Type B pancreatic cell (in vitro differentiated cells): ENCODE measurements around the gene CCDC134. TPM values are rescaled to one million over a fixed set of nuclear protein-coding genes. Genes with fewer than 3 reads are reported as not detected.

Source experiments
- DNase-seq: peaks from one replicate; pipeline ENCODE4 v3.0.0; 2021; ENCODE audit warnings: mixed read lengths; ENCODE audit not compliant: unreplicated experiment; ENCODE audit errors: extremely low spot score
- H3K27ac Mint-ChIP-seq: 2 replicates; pipeline ENCODE4 v1.8.0; 2021; ENCODE audit warnings: mild to moderate bottlenecking, mixed read lengths
- H3K27me3 Mint-ChIP-seq: 2 replicates; pipeline ENCODE4 v1.8.0; 2021; ENCODE audit warnings: mixed read lengths
- H3K36me3 Mint-ChIP-seq: 2 replicates; pipeline ENCODE4 v1.8.0; 2021; ENCODE audit warnings: mixed read lengths
- H3K4me1 Mint-ChIP-seq: one replicate; pipeline ENCODE4 v1.8.0; 2021; ENCODE audit warnings: mixed read lengths; ENCODE audit not compliant: unreplicated experiment
- H3K4me3 Mint-ChIP-seq: 2 replicates; pipeline ENCODE4 v1.8.0; 2021; ENCODE audit warnings: mild to moderate bottlenecking, mixed read lengths
- H3K9me3 Mint-ChIP-seq: 2 replicates; pipeline ENCODE4 v1.8.0; 2021; ENCODE audit warnings: mixed read lengths
- CTCF ChIP-seq: fragments of 200-600 bp; sonication (generic); conservative IDR thresholded peaks from 2 replicates; pipeline ENCODE4 v1.5.0; 2021; ENCODE audit warnings: antibody characterized with exemption, mild to moderate bottlenecking
- total RNA-seq: library from RNA; stranded (reverse); gene quantifications from 2 replicates; pipeline ENCODE4 v1.2.1, GENCODE V29; 2021; ENCODE audit warnings: low replicate concordance

CCDC134 gene
- total RNA-seq, 1 donor from 2014 or later: 19.6 TPM

GRCh38 chr22:41772645-41773044 lies 27.8 kb upstream of the CCDC134 start:
- Mint-ChIP-seq H3K4me1 (no peaks in the 10 kb centered on the region), H3K9me3 (peaks cover 4% of the 10 kb centered on the region), H3K27me3 (no peaks in the 10 kb centered on the region), H3K36me3 (no peaks in the 10 kb centered on the region), H3K4me3 (no peak overlapping the region), H3K27ac (peak overlapping the region; percentile 29)
- DNase-seq: no peak
- no peak for TF ChIP-seq CTCF

- no peaks in the 10 kb centered on the region for H3K4me1 Mint-ChIP-seq
- peaks cover 3% of the 10 kb centered on the region for H3K27me3 Mint-ChIP-seq
- no peak overlapping the region for H3K4me3 Mint-ChIP-seq
- H3K36me3 Mint-ChIP-seq: no peaks in the 10 kb centered on the region
- peaks cover 4% of the 10 kb centered on the region for H3K9me3 Mint-ChIP-seq
- H3K27ac Mint-ChIP-seq: no peak overlapping the region
- no peak for DNase-seq
- no peak for TF ChIP-seq CTCF
These were observed 25.1 kb upstream of the CCDC134 start for GRCh38 chr22:41775338-41775737.

- peaks cover 6% of the 10 kb centered on the region for H3K27me3 Mint-ChIP-seq
- no peak for TF ChIP-seq CTCF
These were observed 24.5 kb upstream of the CCDC134 start for GRCh38 chr22:41775976-41776375.

GRCh38 chr22:41776381-41776780 lies 24.1 kb upstream of the CCDC134 start:
- peaks cover 4% of the 10 kb centered on the region for H3K9me3 Mint-ChIP-seq
- no peak for TF ChIP-seq CTCF
- peaks cover 8% of the 10 kb centered on the region for H3K27me3 Mint-ChIP-seq
- no peak overlapping the region for H3K4me3 Mint-ChIP-seq
- no peak overlapping the region for H3K27ac Mint-ChIP-seq
- DNase-seq: no peak
- no peaks in the 10 kb centered on the region for H3K36me3 Mint-ChIP-seq
- peaks cover 4% of the 10 kb centered on the region for H3K4me1 Mint-ChIP-seq

More at GRCh38 chr22:41775976-41776375, 24.5 kb upstream of the CCDC134 start:
- DNase-seq: no peak
- no peak overlapping the region for H3K27ac Mint-ChIP-seq
- H3K4me1 Mint-ChIP-seq: peaks cover under 1% of the 10 kb centered on the region
- no peak overlapping the region for H3K4me3 Mint-ChIP-seq
- H3K9me3 Mint-ChIP-seq: peaks cover 4% of the 10 kb centered on the region
- no peaks in the 10 kb centered on the region for H3K36me3 Mint-ChIP-seq

- no peak for TF ChIP-seq CTCF
- no peak overlapping the region for H3K4me3 Mint-ChIP-seq
- H3K27me3 Mint-ChIP-seq: peaks cover 8% of the 10 kb centered on the region
- no peak for DNase-seq
- H3K9me3 Mint-ChIP-seq: peaks cover under 1% of the 10 kb centered on the region
- H3K27ac Mint-ChIP-seq: no peak overlapping the region
- H3K36me3 Mint-ChIP-seq: no peaks in the 10 kb centered on the region
- H3K4me1 Mint-ChIP-seq: peaks cover 6% of the 10 kb centered on the region
These were observed 22.6 kb upstream of the CCDC134 start for GRCh38 chr22:41777749-41778425.
